ENCODE results near the gene MYO15B. TPM values are rescaled to one million over a fixed set of nuclear protein-coding genes. Genes with fewer than 3 reads are reported as not detected.

Gene MYO15B
- total RNA-seq, 1 experiment from 2014 or later, result 26.5 TPM

DNA sequence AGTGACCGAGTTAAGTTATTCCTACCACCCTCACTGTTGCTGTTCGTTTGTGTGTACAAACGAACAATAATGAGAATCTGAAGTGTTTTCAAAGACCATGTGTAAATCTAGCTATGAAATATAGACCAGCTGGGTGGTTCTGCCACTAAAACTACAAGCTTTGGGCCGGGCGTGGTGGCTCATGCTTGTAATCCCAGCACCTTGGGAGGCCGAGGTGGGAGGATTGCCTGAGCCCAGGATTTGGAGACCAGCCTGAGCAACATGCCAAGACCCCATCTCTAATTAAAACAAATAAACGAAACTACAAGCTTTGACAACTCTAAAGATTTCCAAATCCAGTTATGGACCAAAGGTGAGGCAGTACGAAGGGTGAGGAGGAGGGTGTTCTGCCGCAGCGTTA, 78.4 kb downstream of the MYO15B start:
- Histone ChIP-seq H3K27me3 (ENCODE audit: control insufficient read depth, insufficient read depth, low read length) (no peaks in the 10 kb centered on the region), H3K4me3 (ENCODE audit: low read depth in 2 of 2, low read length in 2 of 2) (peak overlapping the region; percentile 97 to 98), H3K27ac (ENCODE audit: low read length) (peak overlapping the region; percentile 97; the same call in 1 of the 2 replicates), H3K9me3 (ENCODE audit: control insufficient read depth, insufficient read depth, low read depth, low read length) (no peaks in the 10 kb centered on the region), H3K4me1 (ENCODE audit: control insufficient read depth, insufficient read depth, low read length) (peaks cover 22% of the 10 kb centered on the region), H3K36me3 (ENCODE audit: control insufficient read depth, insufficient read depth, low read length) (peaks cover 29% of the 10 kb centered on the region)
- BruUV-seq (replicated peaks), result no TSS peak
- in situ Hi-C loops (cut with HindIII; ENCODE audit: low pct_unique_long_range_greater_than_20kb, low sequenced_read_pairs) (no loop called here), intact Hi-C loops (cut with micrococcal nuclease; ENCODE audit: unreplicated experiment) (no loop called here)
- CTCF ChIA-PET, result no interaction called here
- ATAC-seq, result no peak
- POLR2A ChIA-PET, result interaction anchor here (0.9 to 1.0 kb wide), 2 partner anchors 83 to 114 kb away, joined by 3 to 4 read pairs; no protein-coding TSS in a partner anchor
- DNase-seq (ENCODE audit: low read depth, low spot score), result no peak
- TF ChIP-seq POLR2AphosphoS5 (IDR thresholded peaks at IDR 0.05; ENCODE audit: low read depth, low read length), result no peak
- no peak for TF ChIP-seq TCF7L2 (IDR thresholded peaks at IDR 0.05; ENCODE audit: low read depth, low read length)
- TF ChIP-seq, protein P1, sequence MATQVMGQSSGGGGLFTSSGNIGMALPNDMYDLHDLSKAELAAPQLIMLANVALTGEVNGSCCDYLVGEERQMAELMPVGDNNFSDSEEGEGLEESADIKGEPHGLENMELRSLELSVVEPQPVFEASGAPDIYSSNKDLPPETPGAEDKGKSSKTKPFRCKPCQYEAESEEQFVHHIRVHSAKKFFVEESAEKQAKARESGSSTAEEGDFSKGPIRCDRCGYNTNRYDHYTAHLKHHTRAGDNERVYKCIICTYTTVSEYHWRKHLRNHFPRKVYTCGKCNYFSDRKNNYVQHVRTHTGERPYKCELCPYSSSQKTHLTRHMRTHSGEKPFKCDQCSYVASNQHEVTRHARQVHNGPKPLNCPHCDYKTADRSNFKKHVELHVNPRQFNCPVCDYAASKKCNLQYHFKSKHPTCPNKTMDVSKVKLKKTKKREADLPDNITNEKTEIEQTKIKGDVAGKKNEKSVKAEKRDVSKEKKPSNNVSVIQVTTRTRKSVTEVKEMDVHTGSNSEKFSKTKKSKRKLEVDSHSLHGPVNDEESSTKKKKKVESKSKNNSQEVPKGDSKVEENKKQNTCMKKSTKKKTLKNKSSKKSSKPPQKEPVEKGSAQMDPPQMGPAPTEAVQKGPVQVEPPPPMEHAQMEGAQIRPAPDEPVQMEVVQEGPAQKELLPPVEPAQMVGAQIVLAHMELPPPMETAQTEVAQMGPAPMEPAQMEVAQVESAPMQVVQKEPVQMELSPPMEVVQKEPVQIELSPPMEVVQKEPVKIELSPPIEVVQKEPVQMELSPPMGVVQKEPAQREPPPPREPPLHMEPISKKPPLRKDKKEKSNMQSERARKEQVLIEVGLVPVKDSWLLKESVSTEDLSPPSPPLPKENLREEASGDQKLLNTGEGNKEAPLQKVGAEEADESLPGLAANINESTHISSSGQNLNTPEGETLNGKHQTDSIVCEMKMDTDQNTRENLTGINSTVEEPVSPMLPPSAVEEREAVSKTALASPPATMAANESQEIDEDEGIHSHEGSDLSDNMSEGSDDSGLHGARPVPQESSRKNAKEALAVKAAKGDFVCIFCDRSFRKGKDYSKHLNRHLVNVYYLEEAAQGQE (IDR thresholded peaks at IDR 0.05; ENCODE audit: insufficient read depth in 1 of 2, low read depth in 2 of 2, low read length in 1 of 2), result no peak
- TF ChIP-seq SIN3A (IDR thresholded peaks at IDR 0.05; ENCODE audit: borderline replicate concordance, insufficient read depth, low read depth, low read length), result no peak
- TF ChIP-seq, protein P2, sequence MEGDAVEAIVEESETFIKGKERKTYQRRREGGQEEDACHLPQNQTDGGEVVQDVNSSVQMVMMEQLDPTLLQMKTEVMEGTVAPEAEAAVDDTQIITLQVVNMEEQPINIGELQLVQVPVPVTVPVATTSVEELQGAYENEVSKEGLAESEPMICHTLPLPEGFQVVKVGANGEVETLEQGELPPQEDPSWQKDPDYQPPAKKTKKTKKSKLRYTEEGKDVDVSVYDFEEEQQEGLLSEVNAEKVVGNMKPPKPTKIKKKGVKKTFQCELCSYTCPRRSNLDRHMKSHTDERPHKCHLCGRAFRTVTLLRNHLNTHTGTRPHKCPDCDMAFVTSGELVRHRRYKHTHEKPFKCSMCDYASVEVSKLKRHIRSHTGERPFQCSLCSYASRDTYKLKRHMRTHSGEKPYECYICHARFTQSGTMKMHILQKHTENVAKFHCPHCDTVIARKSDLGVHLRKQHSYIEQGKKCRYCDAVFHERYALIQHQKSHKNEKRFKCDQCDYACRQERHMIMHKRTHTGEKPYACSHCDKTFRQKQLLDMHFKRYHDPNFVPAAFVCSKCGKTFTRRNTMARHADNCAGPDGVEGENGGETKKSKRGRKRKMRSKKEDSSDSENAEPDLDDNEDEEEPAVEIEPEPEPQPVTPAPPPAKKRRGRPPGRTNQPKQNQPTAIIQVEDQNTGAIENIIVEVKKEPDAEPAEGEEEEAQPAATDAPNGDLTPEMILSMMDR (IDR thresholded peaks at IDR 0.05), result no peak

GRCh38 chr17:75666959-75667790, 79.6 kb downstream of the MYO15B start, which contains the start of the genes RECQL5 and SAP30BP:
Gene RECQL5, minus strand, starts transcription at chr17:75667154. Its CDS starts 597 bp downstream, at chr17:75666557.
Gene SAP30BP, plus strand, starts transcription at chr17:75667338. Its CDS starts 35 bp downstream, at chr17:75667373.
- in situ Hi-C loops (cut with HindIII; ENCODE audit: low pct_unique_long_range_greater_than_20kb, low sequenced_read_pairs), result no loop called here
- peak; percentile 100 for ATAC-seq
- Histone ChIP-seq H3K36me3 (ENCODE audit: control insufficient read depth, insufficient read depth, low read length) (peaks cover 36% of the 10 kb centered on the region), H3K4me3 (ENCODE audit: low read depth in 2 of 2, low read length in 2 of 2) (peak within 1 kb of the TSS; percentile 97 to 98), H3K27me3 (ENCODE audit: control insufficient read depth, insufficient read depth, low read length) (no peaks in the 10 kb centered on the region), H3K27ac (ENCODE audit: low read length) (peak within 1 kb of the TSS; percentile 97), H3K4me1 (ENCODE audit: control insufficient read depth, insufficient read depth, low read length) (peaks cover 22% of the 10 kb centered on the region), H3K9me3 (ENCODE audit: control insufficient read depth, insufficient read depth, low read depth, low read length) (no peaks in the 10 kb centered on the region)
- DNase-seq (ENCODE audit: low read depth, low spot score), result peak; percentile 89
- CTCF ChIA-PET, result interaction anchor here (1.1 kb wide), 1 partner anchor 14 kb away, joined by 4 read pairs; no protein-coding TSS in a partner anchor
- BruUV-seq (replicated peaks), result TSS peak; percentile 93
- POLR2A ChIA-PET, result interaction anchor here (0.5 to 0.9 kb wide), 3 partner anchors 81 to 119 kb away, joined by 3 to 8 read pairs (median 3); no protein-coding TSS in a partner anchor
- intact Hi-C loops (cut with micrococcal nuclease; ENCODE audit: unreplicated experiment), result no loop called here
- TF ChIP-seq SIN3A (IDR thresholded peaks at IDR 0.05; ENCODE audit: borderline replicate concordance, insufficient read depth, low read depth, low read length) (peak; percentile 56; the same call in 1 of the 2 replicates), TCF7L2 (IDR thresholded peaks at IDR 0.05; ENCODE audit: low read depth, low read length) (no peak; the same call in 1 of the 2 replicates), POLR2AphosphoS5 (IDR thresholded peaks at IDR 0.05; ENCODE audit: low read depth, low read length) (peak; percentile 91)
- TF ChIP-seq, protein P2 (IDR thresholded peaks at IDR 0.05), result no peak
- TF ChIP-seq, protein P1 (IDR thresholded peaks at IDR 0.05; ENCODE audit: insufficient read depth in 1 of 2, low read depth in 2 of 2, low read length in 1 of 2), result no peak

All from Panc1 (cell line).